GM12892 (cell line): ENCODE data around the gene CERT1.

Source experiments
- POLR2A ChIP-seq: IDR thresholded peaks from 2 replicates; pipeline ENCODE4 v1.6.1; 2011; ENCODE audit warnings: low read depth, low read length, control low read depth
- POLR2AphosphoS5 ChIP-seq: IDR thresholded peaks from 2 replicates; pipeline ENCODE4 v1.6.1; 2011; ENCODE audit warnings: low read depth, low read length, control low read depth
- TAF1 ChIP-seq: IDR thresholded peaks from 2 replicates; pipeline ENCODE4 v1.6.1; 2011; ENCODE audit warnings: low read depth, mild to moderate bottlenecking, control low read depth, low read length, borderline replicate concordance

- TF ChIP-seq POLR2A (no peak), POLR2AphosphoS5 (no peak), TAF1 (no peak)
Observed at GRCh38 chr5:75534734-75535133, 23.3 kb upstream of the CERT1 start.
